RWPE1 (cell line): ENCODE measurements around the gene TSR2.
A peak's percentile ranks its signal among the peaks of the same experiment; 100 is the strongest.
"Not testable (repeated sequence)": the region's sequence is repeated elsewhere in the genome, so short reads cannot be mapped to it uniquely, and the experiment has no call there.

Experiments used
- CTCF ChIA-PET: fragments of 350-600 bp; sonication (Branson Sonifier 250); formaldehyde crosslinking; extraction: SDS; loops from one replicate; lab custom pipeline; 2021; lab: Yijun Ruan, JAX
- POLR2A ChIA-PET: fragments of 400-600 bp; formaldehyde crosslinking; extraction: SDS; loops from one replicate; lab custom pipeline; 2020; ENCODE audit warnings: antibody characterized with exemption; ENCODE audit not compliant: low non-redundant PET; lab: Yijun Ruan, JAX
- DNase-seq: peaks from one replicate; pipeline ENCODE4 v3.0.0; 2012; ENCODE audit warnings: low spot score
- H3K27ac ChIP-seq: fragments of 450-650 bp; 2 replicates; pipeline ENCODE4 v1.5.1; 2017
- TF ChIP-seq, protein P1 (sequence below): fragments of 450-650 bp; conservative IDR thresholded peaks from 2 replicates; pipeline ENCODE4 v1.5.1; 2017; ENCODE audit warnings: low read depth, mild to moderate bottlenecking

TSR2 gene

GRCh38 chrX:54484666-54485065 is 44.5 kb downstream of the TSR2 start:
- POLR2A ChIA-PET: no interaction called here
- TF ChIP-seq, protein P1, sequence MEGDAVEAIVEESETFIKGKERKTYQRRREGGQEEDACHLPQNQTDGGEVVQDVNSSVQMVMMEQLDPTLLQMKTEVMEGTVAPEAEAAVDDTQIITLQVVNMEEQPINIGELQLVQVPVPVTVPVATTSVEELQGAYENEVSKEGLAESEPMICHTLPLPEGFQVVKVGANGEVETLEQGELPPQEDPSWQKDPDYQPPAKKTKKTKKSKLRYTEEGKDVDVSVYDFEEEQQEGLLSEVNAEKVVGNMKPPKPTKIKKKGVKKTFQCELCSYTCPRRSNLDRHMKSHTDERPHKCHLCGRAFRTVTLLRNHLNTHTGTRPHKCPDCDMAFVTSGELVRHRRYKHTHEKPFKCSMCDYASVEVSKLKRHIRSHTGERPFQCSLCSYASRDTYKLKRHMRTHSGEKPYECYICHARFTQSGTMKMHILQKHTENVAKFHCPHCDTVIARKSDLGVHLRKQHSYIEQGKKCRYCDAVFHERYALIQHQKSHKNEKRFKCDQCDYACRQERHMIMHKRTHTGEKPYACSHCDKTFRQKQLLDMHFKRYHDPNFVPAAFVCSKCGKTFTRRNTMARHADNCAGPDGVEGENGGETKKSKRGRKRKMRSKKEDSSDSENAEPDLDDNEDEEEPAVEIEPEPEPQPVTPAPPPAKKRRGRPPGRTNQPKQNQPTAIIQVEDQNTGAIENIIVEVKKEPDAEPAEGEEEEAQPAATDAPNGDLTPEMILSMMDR: no peak
- CTCF ChIA-PET: interaction anchor here (0.9 kb wide), 1 partner anchor 160 kb away, joined by 3 read pairs; no protein-coding TSS in a partner anchor
- no peak overlapping the region for H3K27ac ChIP-seq
- no peak for DNase-seq

- CTCF ChIA-PET: not testable (repeated sequence)
Observed at GRCh38 chrX:54489819-54490218, 49.6 kb downstream of the TSR2 start.

GRCh38 chrX:54492340-54492739 is 52.1 kb downstream of the TSR2 start:
- POLR2A ChIA-PET: no interaction called here
- H3K27ac ChIP-seq: peak overlapping the region; percentile 60
- CTCF ChIA-PET: no interaction called here
- TF ChIP-seq, protein P1: no peak
- peak; percentile 33 for DNase-seq

More at GRCh38 chrX:54489819-54490218, 49.6 kb downstream of the TSR2 start:
- DNase-seq, H3K27ac ChIP-seq, POLR2A ChIA-PET: not testable (repeated sequence)

DNA sequence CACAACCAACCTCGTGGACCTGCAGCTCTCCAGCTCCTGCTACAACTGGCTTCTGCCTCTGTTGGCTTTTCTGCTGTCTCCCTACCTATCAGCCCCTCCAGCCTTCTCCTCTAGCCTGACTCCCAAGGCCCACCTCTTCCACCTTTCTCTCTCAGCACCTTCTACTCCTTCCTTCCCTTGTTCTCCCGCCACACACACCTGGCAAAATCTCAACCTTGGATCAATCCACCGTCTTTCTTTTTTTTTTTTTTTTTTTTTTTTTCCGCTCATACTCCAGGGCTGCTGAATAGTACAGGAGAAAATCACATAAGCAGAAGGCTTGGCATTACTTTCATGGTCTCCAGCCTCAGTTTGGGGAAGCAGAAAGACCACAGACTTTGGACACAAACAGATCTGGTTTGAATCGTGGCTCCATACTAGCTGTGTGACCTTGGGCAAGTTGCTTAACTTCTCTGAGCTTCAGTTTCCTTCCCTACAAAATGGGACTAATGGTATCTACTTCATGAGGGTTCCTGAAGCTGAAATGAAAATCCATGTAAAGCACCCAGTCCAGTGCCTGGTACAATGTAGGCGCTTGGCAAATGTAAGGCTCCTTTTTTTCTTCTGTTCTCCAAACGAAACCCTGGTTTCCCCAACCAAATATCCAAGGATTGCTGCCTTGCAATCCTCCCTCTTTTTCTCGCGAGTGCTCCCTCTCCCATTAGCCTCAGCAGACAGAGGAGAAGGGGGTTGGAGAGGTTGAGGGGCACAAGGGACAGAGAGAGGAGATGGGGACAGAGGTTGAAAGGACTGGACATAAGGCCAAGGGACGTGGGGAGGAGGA is 54.2 kb downstream of the TSR2 start:
- H3K27ac ChIP-seq: peak overlapping the region; percentile 77
- TF ChIP-seq, protein P1: no peak
- ChIA-PET POLR2A (interaction anchor here (0.6 kb wide), 1 partner anchor 48 kb away, joined by 5 read pairs; no protein-coding TSS in a partner anchor), CTCF (interaction anchor here (0.6 to 0.7 kb wide), 3 partner anchors 441 to 874 kb away, joined by 3 read pairs; no protein-coding TSS in a partner anchor)
- DNase-seq: no peak
